ENCODE measurements around the gene GPC3. TPM values are rescaled to one million over a fixed set of nuclear protein-coding genes. Genes with fewer than 3 reads are reported as not detected.

The GPC3 gene
- total and polyA plus RNA-seq, 5 donors from 2014 or later = 0.34 to 0.93 (median 0.44) TPM; not detected in 2

DNA sequence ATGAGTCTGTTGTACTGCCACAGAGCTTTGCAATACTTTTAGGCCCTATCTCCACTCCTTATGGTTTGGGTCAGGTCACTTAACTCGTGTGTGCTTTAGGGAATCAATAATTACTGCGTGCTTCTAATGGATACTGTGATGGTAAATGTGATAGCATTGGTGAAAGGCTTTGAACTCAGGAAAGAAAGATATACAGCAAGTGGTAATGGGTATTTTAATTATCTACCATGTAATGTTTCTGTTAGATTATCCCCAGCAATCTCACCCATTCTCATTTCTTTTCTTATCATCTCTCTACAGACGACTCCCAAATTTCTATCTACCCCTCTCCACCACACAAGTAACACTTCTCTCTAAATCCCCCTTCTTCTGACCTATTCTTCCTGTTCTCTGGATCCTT lies 128.6 kb downstream of the GPC3 start:
- Mint-ChIP-seq H3K27me3 (peaks cover 4% of the 10 kb centered on the region), H3K4me1 (peaks cover 0 to 4% (median 0%) of the 10 kb centered on the region in 4 donors), H3K36me3 (no peaks in the 10 kb centered on the region), H3K9me3 (no peaks in the 10 kb centered on the region), H3K4me3 (no peak overlapping the region), H3K27ac (no peak overlapping the region)
- no peak for ATAC-seq (ENCODE audit: low read depth in 2 of 2)
- Histone ChIP-seq H3K36me3 (ENCODE audit: control insufficient read depth, insufficient read depth, low read length) (no peaks in the 10 kb centered on the region), H3K27me3 (ENCODE audit: control insufficient read depth, insufficient read depth, low read length) (no peaks in the 10 kb centered on the region), H3K9me3 (ENCODE audit: control insufficient read depth in 2 of 2, low read length in 2 of 2) (no peaks in the 10 kb centered on the region), H3K4me1 (ENCODE audit: control insufficient read depth, insufficient read depth, low read length, poor library complexity, severe bottlenecking) (no peaks in the 10 kb centered on the region), H3K27ac (ENCODE audit: insufficient read depth, low read length, poor library complexity, severe bottlenecking) (no peak overlapping the region), H3K4me3 (ENCODE audit: low read depth, low read length) (no peak overlapping the region)
- DNase-seq = no peak

DNA sequence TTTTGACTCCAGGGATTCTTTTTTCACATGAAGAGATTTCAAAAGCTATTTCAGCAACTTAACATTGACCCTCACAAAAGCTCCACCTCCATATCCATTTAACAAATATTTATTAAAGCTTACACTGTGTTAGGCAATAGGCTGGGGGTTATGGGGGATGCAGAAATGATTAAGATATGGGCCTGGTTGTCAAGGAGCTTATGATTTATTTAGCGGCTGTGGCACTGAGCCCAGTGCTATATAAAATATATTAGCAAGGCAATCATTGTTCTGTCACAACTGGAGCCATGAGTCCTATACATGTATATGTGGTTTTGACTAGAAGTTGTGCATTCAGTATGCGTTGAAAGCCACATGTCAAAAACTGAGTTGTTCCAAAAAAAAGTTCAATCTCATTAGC lies 131.1 kb downstream of the GPC3 start:
- H3K4me1 ChIP-seq (ENCODE audit: control insufficient read depth, insufficient read depth, low read length, poor library complexity, severe bottlenecking) = no peaks in the 10 kb centered on the region
- Mint-ChIP-seq H3K9me3 (no peaks in the 10 kb centered on the region), H3K27ac (no peak overlapping the region), H3K27me3 (peaks cover 4% of the 10 kb centered on the region), H3K4me3 (no peak overlapping the region), H3K36me3 (no peaks in the 10 kb centered on the region), H3K4me1 (peaks cover 0 to 4% (median 0%) of the 10 kb centered on the region in 4 donors)
- no peaks in the 10 kb centered on the region for H3K27me3 ChIP-seq (ENCODE audit: control insufficient read depth, insufficient read depth, low read length)
- ATAC-seq (ENCODE audit: low read depth in 2 of 2) (no peak), DNase-seq (no peak)
- H3K4me3 ChIP-seq (ENCODE audit: low read depth, low read length) = no peak overlapping the region
- no peak overlapping the region for H3K27ac ChIP-seq (ENCODE audit: insufficient read depth, low read length, poor library complexity, severe bottlenecking)
- H3K9me3 ChIP-seq (ENCODE audit: control insufficient read depth in 2 of 2, low read length in 2 of 2) = no peaks in the 10 kb centered on the region
- H3K36me3 ChIP-seq (ENCODE audit: control insufficient read depth, insufficient read depth, low read length) = no peaks in the 10 kb centered on the region

DNA sequence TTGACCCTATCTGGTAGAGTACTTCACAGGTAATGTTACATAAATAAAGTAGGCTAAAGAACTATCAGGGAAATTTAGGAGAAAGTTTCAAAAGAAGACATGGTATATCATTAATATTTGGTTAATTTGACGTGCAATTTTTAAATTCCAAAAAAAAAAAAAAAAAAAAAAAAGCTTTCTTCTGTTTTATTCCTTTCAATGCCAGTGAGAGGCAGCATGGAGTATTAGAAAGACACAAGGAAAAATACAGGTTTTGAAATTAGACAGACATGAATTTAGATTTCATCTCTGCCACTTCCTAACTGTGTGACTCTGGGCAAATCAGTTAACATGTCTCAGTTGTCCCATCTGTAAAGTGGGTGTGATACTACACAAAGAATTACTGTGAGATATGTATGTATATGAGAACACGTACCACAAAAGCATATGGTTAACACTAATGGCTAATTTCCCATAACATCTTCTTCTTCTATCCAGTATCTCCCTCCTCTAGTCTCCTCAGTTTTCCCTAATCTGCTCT lies 132.5 kb downstream of the GPC3 start:
- Mint-ChIP-seq H3K27me3 (peaks cover 4% of the 10 kb centered on the region), H3K4me3 (no peak overlapping the region), H3K36me3 (no peaks in the 10 kb centered on the region), H3K27ac (no peak overlapping the region), H3K4me1 (peaks cover 0 to 4% (median 0%) of the 10 kb centered on the region in 4 donors), H3K9me3 (no peaks in the 10 kb centered on the region)
- DNase-seq (no peak), ATAC-seq (ENCODE audit: low read depth in 2 of 2) (no peak)
- Histone ChIP-seq H3K27ac (ENCODE audit: insufficient read depth, low read length, poor library complexity, severe bottlenecking) (no peak overlapping the region), H3K4me3 (ENCODE audit: low read depth, low read length) (no peak overlapping the region), H3K27me3 (ENCODE audit: control insufficient read depth, insufficient read depth, low read length) (no peaks in the 10 kb centered on the region), H3K4me1 (ENCODE audit: control insufficient read depth, insufficient read depth, low read length, poor library complexity, severe bottlenecking) (no peaks in the 10 kb centered on the region), H3K36me3 (ENCODE audit: control insufficient read depth, insufficient read depth, low read length) (no peaks in the 10 kb centered on the region), H3K9me3 (ENCODE audit: control insufficient read depth in 2 of 2, low read length in 2 of 2) (no peaks in the 10 kb centered on the region)

GRCh38 chrX:133852401-133852800 lies 133.0 kb downstream of the GPC3 start:
- peaks cover 0 to 4% (median 0%) of the 10 kb centered on the region in 4 donors for H3K4me1 Mint-ChIP-seq
- no peak overlapping the region for H3K27ac Mint-ChIP-seq
- no peaks in the 10 kb centered on the region for H3K9me3 ChIP-seq (ENCODE audit: control insufficient read depth in 2 of 2, low read length in 2 of 2)
- peaks cover 4% of the 10 kb centered on the region for H3K27me3 Mint-ChIP-seq
- no peaks in the 10 kb centered on the region for H3K4me1 ChIP-seq (ENCODE audit: control insufficient read depth, insufficient read depth, low read length, poor library complexity, severe bottlenecking)
- H3K36me3 ChIP-seq (ENCODE audit: control insufficient read depth, insufficient read depth, low read length) = no peaks in the 10 kb centered on the region
- DNase-seq (no peak), ATAC-seq (ENCODE audit: low read depth in 2 of 2) (no peak)
- no peak overlapping the region for H3K27ac ChIP-seq (ENCODE audit: insufficient read depth, low read length, poor library complexity, severe bottlenecking)
- no peaks in the 10 kb centered on the region for H3K27me3 ChIP-seq (ENCODE audit: control insufficient read depth, insufficient read depth, low read length)
- no peaks in the 10 kb centered on the region for H3K9me3 Mint-ChIP-seq
- H3K4me3 ChIP-seq (ENCODE audit: low read depth, low read length) = no peak overlapping the region
- no peak overlapping the region for H3K4me3 Mint-ChIP-seq
- no peaks in the 10 kb centered on the region for H3K36me3 Mint-ChIP-seq

GRCh38 chrX:133850399-133850798 lies 135.0 kb downstream of the GPC3 start:
- Histone ChIP-seq H3K27me3 (ENCODE audit: control insufficient read depth, insufficient read depth, low read length) (no peaks in the 10 kb centered on the region), H3K36me3 (ENCODE audit: control insufficient read depth, insufficient read depth, low read length) (no peaks in the 10 kb centered on the region), H3K4me3 (ENCODE audit: low read depth, low read length) (no peak overlapping the region), H3K4me1 (ENCODE audit: control insufficient read depth, insufficient read depth, low read length, poor library complexity, severe bottlenecking) (no peaks in the 10 kb centered on the region), H3K27ac (ENCODE audit: insufficient read depth, low read length, poor library complexity, severe bottlenecking) (no peak overlapping the region), H3K9me3 (ENCODE audit: control insufficient read depth in 2 of 2, low read length in 2 of 2) (no peaks in the 10 kb centered on the region)
- Mint-ChIP-seq H3K4me1 (peaks cover 0 to 4% (median 0%) of the 10 kb centered on the region in 4 donors), H3K4me3 (no peak overlapping the region), H3K27ac (no peak overlapping the region), H3K36me3 (no peaks in the 10 kb centered on the region), H3K27me3 (no peaks in the 10 kb centered on the region), H3K9me3 (no peaks in the 10 kb centered on the region)
- ATAC-seq (ENCODE audit: low read depth in 2 of 2) = no peak
- no peak for DNase-seq

- Mint-ChIP-seq H3K36me3 (no peaks in the 10 kb centered on the region), H3K27me3 (no peaks in the 10 kb centered on the region), H3K4me3 (no peak overlapping the region), H3K9me3 (no peaks in the 10 kb centered on the region), H3K27ac (no peak overlapping the region), H3K4me1 (peaks cover 0 to 4% (median 0%) of the 10 kb centered on the region in 4 donors)
- Histone ChIP-seq H3K36me3 (ENCODE audit: control insufficient read depth, insufficient read depth, low read length) (no peaks in the 10 kb centered on the region), H3K27ac (ENCODE audit: insufficient read depth, low read length, poor library complexity, severe bottlenecking) (no peak overlapping the region), H3K4me1 (ENCODE audit: control insufficient read depth, insufficient read depth, low read length, poor library complexity, severe bottlenecking) (no peaks in the 10 kb centered on the region), H3K9me3 (ENCODE audit: control insufficient read depth in 2 of 2, low read length in 2 of 2) (no peaks in the 10 kb centered on the region), H3K27me3 (ENCODE audit: control insufficient read depth, insufficient read depth, low read length) (no peaks in the 10 kb centered on the region), H3K4me3 (ENCODE audit: low read depth, low read length) (no peak overlapping the region)
- ATAC-seq (ENCODE audit: low read depth in 2 of 2) (no peak), DNase-seq (no peak)
These were observed 135.7 kb downstream of the GPC3 start for GRCh38 chrX:133849676-133850075.

DNA sequence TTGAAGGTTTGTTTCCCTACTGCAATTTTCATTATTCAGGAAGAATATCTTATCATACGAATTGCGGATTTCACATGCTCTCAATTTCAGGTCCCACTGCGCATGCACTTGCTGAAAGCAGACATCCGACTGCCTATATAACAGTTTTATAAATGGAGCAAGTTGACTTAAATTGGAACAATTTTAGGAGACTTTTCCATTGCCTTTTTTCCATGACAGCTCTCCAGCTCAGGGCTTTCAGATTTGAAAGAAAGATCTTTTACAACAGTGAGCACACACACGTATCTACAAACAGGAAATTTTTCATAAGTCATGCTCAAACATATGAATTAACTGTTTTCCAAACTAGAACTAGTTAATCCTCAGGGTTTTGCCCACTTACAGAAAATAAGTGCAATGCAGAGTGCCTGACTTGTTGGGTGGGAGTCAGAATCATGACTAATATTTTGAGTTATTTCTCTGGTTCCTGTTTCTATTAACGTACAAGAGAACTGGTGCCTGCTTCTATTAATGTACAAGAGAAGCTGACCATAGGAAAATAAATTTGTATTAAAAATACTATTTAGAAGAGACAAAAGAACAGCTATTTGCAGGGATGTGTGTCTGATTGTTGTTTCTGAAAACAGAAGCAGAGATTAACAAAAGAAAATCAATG lies 137.9 kb downstream of the GPC3 start:
- no peak for ATAC-seq (ENCODE audit: low read depth in 2 of 2)
- no peaks in the 10 kb centered on the region for H3K27me3 ChIP-seq (ENCODE audit: control insufficient read depth, insufficient read depth, low read length)

DNA sequence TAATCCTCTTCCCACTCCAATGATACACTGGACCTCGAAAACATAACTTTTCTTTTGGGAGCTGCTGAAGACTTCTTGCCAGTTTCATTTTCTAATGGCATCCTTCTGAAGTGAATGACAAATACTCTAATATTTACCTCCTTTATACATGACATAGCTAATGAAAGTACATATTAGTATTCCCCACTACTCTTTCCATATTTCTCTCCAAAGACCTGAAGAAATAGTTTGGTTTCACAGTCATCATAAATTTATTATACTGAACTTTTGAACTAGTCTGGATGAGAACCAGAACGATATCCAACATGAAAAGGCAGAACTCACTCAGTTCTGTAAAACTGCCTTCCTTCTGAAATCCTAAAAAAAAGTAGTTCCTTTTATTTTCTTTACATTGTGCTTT lies 139.1 kb downstream of the GPC3 start:
- H3K9me3 Mint-ChIP-seq = no peaks in the 10 kb centered on the region

More for the DNA sequence above, 137.9 kb downstream of the GPC3 start:
- Histone ChIP-seq H3K4me3 (ENCODE audit: low read depth, low read length) (no peak overlapping the region), H3K4me1 (ENCODE audit: control insufficient read depth, insufficient read depth, low read length, poor library complexity, severe bottlenecking) (no peaks in the 10 kb centered on the region), H3K27ac (ENCODE audit: insufficient read depth, low read length, poor library complexity, severe bottlenecking) (no peak overlapping the region), H3K9me3 (ENCODE audit: control insufficient read depth in 2 of 2, low read length in 2 of 2) (no peaks in the 10 kb centered on the region), H3K36me3 (ENCODE audit: control insufficient read depth, insufficient read depth, low read length) (no peaks in the 10 kb centered on the region)
- H3K4me1 Mint-ChIP-seq = no peaks in the 10 kb centered on the region
- no peak overlapping the region for H3K27ac Mint-ChIP-seq
- H3K36me3 Mint-ChIP-seq = no peaks in the 10 kb centered on the region
- H3K4me3 Mint-ChIP-seq = no peak overlapping the region
- DNase-seq = no peak
- no peaks in the 10 kb centered on the region for H3K9me3 Mint-ChIP-seq
- H3K27me3 Mint-ChIP-seq = no peaks in the 10 kb centered on the region

More for the DNA sequence above, 139.1 kb downstream of the GPC3 start:
- H3K27me3 Mint-ChIP-seq = no peaks in the 10 kb centered on the region
- no peaks in the 10 kb centered on the region for H3K27me3 ChIP-seq (ENCODE audit: control insufficient read depth, insufficient read depth, low read length)
- no peaks in the 10 kb centered on the region for H3K9me3 ChIP-seq (ENCODE audit: control insufficient read depth in 2 of 2, low read length in 2 of 2)
- H3K4me1 Mint-ChIP-seq = no peaks in the 10 kb centered on the region
- no peak overlapping the region for H3K27ac ChIP-seq (ENCODE audit: insufficient read depth, low read length, poor library complexity, severe bottlenecking)
- DNase-seq = no peak
- no peak overlapping the region for H3K27ac Mint-ChIP-seq
- no peak for ATAC-seq (ENCODE audit: low read depth in 2 of 2)
- H3K36me3 ChIP-seq (ENCODE audit: control insufficient read depth, insufficient read depth, low read length) = no peaks in the 10 kb centered on the region
- H3K4me3 Mint-ChIP-seq = no peak overlapping the region
- H3K36me3 Mint-ChIP-seq = no peaks in the 10 kb centered on the region
- H3K4me1 ChIP-seq (ENCODE audit: control insufficient read depth, insufficient read depth, low read length, poor library complexity, severe bottlenecking) = no peaks in the 10 kb centered on the region
- no peak overlapping the region for H3K4me3 ChIP-seq (ENCODE audit: low read depth, low read length)
